HG02973 (cell line): ENCODE results near the gene ARHGEF19.
"Not testable (repeated sequence)": the region's sequence is repeated elsewhere in the genome, so short reads cannot be mapped to it uniquely, and the experiment has no call there.

Experiments used
- ATAC-seq: cut with Tn5 transposase; IDR thresholded peaks from one replicate; pipeline ENCODE4 v1.9.1; 2021; ENCODE audit warnings: moderate library complexity; ENCODE audit not compliant: unreplicated experiment

Gene ARHGEF19

DNA sequence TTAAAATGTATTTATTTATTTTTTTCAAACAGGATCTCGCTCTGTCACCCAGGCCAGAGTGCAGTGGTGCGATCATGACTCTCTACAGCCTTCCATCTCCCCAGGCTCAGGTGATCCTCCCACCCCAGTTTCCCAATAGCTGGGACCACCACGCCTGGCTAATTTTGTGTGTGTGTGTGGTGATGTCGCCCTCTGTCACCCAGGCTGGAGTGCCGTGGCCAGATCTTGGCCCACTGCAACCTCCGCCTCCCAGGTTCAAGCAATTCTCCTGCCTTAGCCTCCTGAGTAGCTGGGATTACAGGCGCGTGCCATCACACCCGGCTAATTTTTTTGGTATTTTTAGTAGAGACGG lies 44.3 kb downstream of the ARHGEF19 start:
- not testable (repeated sequence) for ATAC-seq

DNA sequence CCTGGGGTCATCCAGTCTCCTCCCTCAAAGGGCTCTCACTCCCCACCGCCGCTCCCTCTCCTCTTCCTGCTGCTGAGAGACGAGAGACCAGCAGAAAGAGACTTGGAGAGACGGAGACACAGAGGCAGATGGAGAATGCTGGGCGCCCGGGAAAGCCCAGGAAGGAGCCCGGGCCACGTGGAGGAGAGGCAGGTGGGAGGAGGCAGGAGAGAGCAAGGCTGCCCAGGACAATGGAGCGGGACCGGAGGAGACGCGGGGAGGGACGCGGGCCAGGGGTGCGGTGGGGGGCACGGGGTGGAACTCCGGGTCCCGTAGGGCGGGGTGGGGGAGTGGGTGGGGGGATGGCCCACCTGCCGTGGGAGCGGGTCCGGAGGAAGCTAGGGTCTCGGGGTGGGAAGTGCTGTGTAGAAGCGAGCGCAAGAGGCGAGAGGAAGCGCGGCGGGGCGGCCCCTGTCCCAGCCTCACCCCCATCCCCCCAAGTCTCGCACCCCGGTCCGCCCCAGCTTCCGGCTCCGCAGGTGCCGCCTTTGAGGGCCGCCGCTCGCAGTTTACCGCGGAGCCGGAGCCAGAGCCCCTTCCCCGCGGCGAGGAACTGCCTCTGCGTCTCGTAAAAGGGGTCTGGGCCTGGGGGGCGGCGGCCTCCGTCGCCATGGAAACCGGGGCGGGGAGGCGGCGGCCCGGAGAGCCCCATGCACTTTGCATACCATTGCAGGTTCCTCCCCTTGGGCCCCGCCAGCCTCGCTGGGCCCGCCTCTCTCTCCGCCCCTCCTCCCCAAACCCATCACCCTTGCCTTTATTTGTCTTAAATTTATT lies 44.9 kb downstream of the ARHGEF19 start:
- no peak for ATAC-seq

DNA sequence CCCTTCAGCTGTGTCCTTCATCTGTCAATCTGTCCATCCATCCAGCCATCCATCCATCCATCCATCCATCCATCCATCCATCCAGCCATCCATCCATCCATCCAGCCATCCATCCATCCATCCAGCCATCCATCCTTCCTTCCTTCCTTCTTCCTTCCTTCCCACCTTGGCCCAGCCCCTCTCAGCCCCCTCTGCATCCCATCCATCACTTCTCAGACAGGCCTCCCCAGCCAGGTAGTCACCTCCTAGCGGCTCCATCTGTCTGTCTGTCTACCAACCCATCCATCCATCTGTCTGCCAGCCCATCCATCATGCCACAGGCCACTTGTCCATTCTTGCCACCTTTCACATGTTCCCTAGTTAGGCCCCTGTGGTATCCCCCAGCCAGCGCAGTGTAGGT lies 46.3 kb downstream of the ARHGEF19 start:
- ATAC-seq: no peak

- no peak for ATAC-seq
These were observed 46.9 kb downstream of the ARHGEF19 start for GRCh38 chr1:16165548-16165947.

DNA sequence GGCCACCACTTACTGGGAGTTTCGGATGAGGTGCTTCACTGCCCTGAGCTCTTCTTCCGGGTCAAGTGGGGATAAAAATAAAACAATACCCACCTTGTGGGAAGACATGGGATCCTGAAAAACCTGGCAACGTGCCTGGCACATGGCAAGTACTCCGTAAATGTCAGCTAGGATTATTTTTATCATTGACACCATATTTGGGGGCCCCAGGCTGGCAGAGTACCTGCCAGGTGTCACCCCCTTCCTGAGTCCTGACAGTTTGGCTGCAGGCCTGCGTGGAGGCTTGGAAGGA lies 47.4 kb downstream of the ARHGEF19 start:
- no peak for ATAC-seq

GRCh38 chr1:16164213-16165072 lies 48.0 kb downstream of the ARHGEF19 start:
- no peak for ATAC-seq

DNA sequence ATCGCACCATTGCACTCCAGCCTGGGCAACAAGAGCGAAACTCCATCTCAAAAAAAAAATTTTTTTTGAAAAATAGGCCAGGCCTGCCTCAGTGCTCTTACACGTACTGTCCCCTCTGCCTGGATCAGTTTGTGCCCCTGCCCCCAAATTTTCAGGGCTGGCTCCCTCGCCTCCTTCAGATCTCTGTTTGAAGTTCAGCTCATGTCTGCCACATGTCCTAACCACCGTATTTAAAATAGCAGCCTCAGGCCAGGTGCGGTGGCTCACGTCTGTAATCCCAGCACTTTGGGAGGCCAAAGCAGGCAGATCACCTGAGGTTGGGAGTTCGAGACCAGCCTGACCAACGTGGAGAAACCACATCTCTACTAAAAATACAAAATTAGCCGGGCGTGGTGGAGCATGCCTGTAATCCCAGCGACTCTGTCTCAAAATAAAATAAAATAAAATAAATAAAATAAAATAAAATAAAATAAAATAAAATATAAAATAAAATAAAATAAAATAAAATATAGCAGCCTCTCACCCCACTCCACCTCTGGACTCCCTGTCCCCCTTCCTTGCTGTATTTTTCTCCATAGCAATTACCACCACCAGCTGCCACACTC lies 48.7 kb downstream of the ARHGEF19 start:
- ATAC-seq: not testable (repeated sequence)

DNA sequence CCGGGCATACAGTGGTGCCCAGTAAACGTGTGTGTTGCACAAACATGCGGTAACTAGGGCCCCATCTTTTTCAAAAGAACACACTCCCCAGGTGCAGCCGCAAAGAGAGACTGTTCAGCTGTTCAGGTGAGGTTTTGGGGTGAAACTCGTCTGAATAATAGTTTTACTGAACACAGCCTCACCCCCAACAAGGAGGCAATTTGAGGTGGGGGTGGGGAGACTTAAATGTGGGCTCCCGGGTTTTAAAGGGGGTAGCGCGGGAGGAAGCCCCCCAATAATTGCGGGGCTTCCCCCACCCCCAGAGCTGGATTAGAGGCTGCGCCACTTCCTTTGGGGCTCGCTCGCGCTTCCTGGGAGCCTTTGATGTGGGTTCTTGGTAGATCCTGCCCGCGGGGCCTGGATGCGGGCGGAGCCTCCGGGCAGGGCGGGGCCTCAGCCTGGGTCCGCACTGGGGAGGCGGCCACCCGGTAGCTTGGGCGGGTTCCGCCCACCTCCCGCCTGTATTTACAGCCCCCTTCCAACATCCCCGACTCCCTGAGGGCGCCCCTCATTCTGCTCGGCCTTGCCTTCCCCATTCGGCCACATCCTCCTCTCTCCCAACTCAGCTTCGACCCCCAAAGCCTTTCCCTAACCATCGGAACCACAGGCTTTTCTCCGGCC lies 50.2 kb downstream of the ARHGEF19 start:
- ATAC-seq: no peak

- no peak for ATAC-seq
These were observed 50.7 kb downstream of the ARHGEF19 start for GRCh38 chr1:16161717-16162116.

- ATAC-seq: no peak
These were observed 53.2 kb downstream of the ARHGEF19 start for GRCh38 chr1:16158993-16159831.

- ATAC-seq: no peak
These were observed 54.4 kb downstream of the ARHGEF19 start for GRCh38 chr1:16158025-16158424.

DNA sequence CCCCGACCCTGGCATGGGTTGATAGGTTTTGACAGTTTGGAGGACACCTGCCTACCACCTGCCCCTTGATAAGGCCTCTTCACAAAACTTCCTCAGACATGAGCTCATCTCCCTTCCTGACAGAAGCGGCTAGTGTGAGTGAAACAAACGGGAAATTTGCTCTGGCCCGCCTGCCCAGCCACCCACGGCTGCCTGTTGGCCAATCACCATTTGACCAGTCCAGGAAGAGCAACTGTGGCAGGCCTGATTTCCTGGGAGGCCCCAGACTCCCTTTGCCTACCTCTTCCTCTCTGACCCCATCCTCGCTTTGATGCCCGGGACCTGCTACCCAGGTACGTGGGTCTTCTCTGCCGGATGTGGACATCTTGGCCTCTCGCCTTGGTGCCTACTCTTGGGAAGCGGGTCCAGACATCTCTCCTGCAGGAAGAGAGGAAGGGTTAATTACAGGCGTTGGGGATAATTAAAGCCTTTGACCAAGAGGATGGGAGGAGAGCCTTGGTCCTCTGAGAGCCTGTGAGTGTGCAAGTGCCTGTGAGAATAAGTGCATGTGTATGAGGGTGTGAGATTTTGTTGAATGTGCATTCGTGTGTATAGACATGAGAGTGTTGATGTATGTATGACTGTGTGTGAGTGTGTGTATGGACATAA lies 55.5 kb downstream of the ARHGEF19 start:
- ATAC-seq: no peak

DNA sequence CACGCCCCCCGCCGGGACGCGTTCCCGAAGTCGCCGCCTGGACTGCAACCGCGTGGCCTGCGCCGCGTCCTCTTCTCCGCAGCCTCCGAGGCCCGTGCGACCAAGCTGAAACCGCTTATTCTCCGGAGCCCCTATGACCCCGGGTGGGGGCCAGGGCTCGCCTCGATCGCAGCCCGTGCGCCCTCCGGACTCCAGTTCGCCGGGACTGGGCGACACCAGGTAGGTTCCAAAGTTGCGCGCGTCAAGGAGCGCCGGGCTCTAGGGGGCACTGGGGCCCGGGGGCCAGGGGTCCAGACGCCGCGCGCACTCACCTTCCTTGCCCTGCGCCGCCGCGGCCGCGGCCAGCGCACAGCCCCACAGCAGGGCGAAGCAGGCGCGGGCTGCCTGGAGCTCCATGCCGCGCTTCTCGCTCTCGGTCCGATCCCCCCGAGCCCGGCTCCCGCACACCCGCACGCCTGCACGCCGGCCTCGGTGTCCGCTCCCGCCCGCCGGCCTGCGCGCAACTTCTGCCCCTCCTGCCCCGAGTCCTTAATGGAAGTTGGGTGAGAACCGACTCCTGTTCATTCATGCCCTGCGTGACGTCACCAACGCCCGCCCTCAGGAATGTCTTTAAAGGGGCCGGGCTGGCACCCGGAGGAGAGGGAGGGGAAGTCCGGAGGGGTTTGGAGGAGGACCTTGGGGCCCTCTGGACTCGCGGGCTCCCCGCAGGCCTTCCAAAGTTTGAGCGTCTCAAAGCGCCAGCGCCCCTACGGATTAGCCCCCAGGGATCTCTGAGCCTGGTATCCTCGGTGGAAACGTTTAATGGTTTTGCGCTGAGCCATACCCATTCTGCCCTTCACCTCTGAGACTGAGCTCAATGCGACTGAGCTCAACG lies 56.7 kb downstream of the ARHGEF19 start, which contains the start of gene EPHA2:
Gene EPHA2, minus strand, starts transcription at position 533 of the 874 bp plus-strand sequence. Its CDS starts 137 bp downstream, at position 396.
- no peak for ATAC-seq

DNA sequence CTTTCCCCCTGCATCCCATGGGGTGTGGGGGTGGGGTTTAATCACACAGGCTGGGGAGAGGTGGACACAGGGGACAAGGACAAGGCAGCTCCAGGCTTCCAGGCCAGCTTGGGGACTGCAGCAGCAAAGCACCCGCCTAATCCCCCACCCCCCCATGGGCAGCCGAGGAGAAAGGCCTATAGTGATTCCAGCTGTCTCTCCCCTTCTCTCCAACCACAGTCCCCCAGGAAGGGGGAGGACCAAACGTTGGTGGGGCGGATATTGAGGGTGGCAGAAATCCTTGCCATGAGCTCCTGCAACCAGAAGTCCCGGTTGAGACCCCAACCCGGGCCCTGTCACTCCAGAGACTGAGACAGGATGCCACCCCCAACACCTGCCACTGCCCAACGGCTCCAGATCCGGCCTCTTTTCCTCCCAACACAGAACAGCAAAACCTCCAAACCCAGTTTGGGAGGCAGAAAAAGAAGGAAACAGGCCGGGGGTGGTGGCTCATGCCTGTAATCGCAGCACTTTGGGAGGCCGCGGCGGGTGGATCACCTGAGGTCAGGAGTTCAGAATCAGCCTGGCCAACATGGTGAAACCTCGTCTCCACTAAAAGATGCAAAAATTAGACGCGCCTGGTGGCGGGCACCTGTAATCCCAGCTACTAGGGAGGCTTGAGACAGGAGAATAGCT lies 58.3 kb downstream of the ARHGEF19 start:
- ATAC-seq: no peak

- ATAC-seq: no peak
These were observed 59.1 kb downstream of the ARHGEF19 start for GRCh38 chr1:16153096-16153998.

- no peak for ATAC-seq
These were observed 59.9 kb downstream of the ARHGEF19 start for GRCh38 chr1:16152481-16153087.

GRCh38 chr1:16151995-16152384 lies 60.5 kb downstream of the ARHGEF19 start:
- ATAC-seq: no peak
